Mammary epithelial cell (primary cell): Measurements from ENCODE around the gene CALCOCO1.

Experiments
- EZH2 ChIP-seq: IDR thresholded peaks from 2 replicates; pipeline ENCODE4 v1.6.1; 2012; ENCODE audit warnings: low read length, inconsistent platforms, borderline replicate concordance
- TF ChIP-seq, protein P1 (sequence below), 2 donors: IDR thresholded peaks in 1 of 2; conservative IDR thresholded peaks in 1 of 2; 2 replicates each; pipeline ENCODE4 v1.5.1; 2011 to 2012; ENCODE audit warnings: inconsistent platforms in 2 of 2, low read length in 2 of 2, mild to moderate bottlenecking in 2 of 2, control low read depth in 1 of 2, low read depth in 1 of 2; ENCODE audit not compliant: insufficient read depth in 1 of 2; ENCODE audit errors: extremely low read depth in 1 of 2

- TF ChIP-seq, protein P1, sequence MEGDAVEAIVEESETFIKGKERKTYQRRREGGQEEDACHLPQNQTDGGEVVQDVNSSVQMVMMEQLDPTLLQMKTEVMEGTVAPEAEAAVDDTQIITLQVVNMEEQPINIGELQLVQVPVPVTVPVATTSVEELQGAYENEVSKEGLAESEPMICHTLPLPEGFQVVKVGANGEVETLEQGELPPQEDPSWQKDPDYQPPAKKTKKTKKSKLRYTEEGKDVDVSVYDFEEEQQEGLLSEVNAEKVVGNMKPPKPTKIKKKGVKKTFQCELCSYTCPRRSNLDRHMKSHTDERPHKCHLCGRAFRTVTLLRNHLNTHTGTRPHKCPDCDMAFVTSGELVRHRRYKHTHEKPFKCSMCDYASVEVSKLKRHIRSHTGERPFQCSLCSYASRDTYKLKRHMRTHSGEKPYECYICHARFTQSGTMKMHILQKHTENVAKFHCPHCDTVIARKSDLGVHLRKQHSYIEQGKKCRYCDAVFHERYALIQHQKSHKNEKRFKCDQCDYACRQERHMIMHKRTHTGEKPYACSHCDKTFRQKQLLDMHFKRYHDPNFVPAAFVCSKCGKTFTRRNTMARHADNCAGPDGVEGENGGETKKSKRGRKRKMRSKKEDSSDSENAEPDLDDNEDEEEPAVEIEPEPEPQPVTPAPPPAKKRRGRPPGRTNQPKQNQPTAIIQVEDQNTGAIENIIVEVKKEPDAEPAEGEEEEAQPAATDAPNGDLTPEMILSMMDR (conservative IDR thresholded peaks at IDR 0.05 in 1 of 2, IDR thresholded peaks at IDR 0.05 in 1 of 2; ENCODE audit: extremely low read depth in 1 of 2, insufficient read depth in 1 of 2, low read depth in 1 of 2, low read length in 2 of 2), result no peak
- TF ChIP-seq EZH2, result no peak
Measured at GRCh38 chr12:53696655-53697331, 30.5 kb downstream of the CALCOCO1 start.
